ENCODE results near the gene SETD7.

DNA sequence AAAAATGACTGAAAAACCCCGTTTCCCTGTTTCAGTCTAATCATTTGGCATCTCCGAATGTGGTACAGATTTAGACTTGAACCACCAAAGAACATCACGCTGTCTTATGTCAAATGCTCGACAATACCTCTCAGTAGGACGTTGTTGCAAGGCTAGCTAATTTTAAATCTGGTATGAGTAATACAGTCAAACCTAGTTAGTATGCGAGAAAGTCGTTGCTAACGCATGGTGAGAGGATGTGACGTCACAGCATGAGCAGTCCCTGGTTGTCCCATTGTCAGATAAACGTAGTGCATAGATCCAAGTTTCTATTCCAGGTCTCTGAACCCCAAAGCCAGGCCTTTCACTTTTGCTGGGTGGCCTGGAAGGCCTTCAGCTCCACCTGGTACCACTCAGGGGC lies 44.7 kb downstream of the SETD7 start:
- TF ChIP-seq, protein P1, sequence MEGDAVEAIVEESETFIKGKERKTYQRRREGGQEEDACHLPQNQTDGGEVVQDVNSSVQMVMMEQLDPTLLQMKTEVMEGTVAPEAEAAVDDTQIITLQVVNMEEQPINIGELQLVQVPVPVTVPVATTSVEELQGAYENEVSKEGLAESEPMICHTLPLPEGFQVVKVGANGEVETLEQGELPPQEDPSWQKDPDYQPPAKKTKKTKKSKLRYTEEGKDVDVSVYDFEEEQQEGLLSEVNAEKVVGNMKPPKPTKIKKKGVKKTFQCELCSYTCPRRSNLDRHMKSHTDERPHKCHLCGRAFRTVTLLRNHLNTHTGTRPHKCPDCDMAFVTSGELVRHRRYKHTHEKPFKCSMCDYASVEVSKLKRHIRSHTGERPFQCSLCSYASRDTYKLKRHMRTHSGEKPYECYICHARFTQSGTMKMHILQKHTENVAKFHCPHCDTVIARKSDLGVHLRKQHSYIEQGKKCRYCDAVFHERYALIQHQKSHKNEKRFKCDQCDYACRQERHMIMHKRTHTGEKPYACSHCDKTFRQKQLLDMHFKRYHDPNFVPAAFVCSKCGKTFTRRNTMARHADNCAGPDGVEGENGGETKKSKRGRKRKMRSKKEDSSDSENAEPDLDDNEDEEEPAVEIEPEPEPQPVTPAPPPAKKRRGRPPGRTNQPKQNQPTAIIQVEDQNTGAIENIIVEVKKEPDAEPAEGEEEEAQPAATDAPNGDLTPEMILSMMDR (IDR thresholded peaks at IDR 0.05): no peak
- TF ChIP-seq POLR2A (IDR thresholded peaks at IDR 0.05): no peak
